Measurements from ENCODE around the gene PPDPF. TPM values are rescaled to one million over a fixed set of nuclear protein-coding genes. Genes with fewer than 3 reads are reported as not detected.

PPDPF gene
- total RNA-seq, 1 donor from 2014 or later = 251 TPM

- no peak overlapping the region for H2AFZ ChIP-seq (ENCODE audit: low read depth, low read length)
- H3K27ac ChIP-seq (ENCODE audit: low read depth, low read length) = no peak overlapping the region
- H3K4me3 ChIP-seq (ENCODE audit: insufficient read depth, low read depth, low read length) = no peak overlapping the region
- no peaks in the 10 kb centered on the region for H3K4me1 ChIP-seq (ENCODE audit: insufficient read depth, low read length)
- no peak overlapping the region for H3K9ac ChIP-seq (ENCODE audit: low read length)
- Mint-ChIP-seq H3K36me3 (ENCODE audit: low read depth, unreplicated experiment) (no peaks in the 10 kb centered on the region), H3K4me3 (ENCODE audit: unreplicated experiment) (no peak overlapping the region), H3K9me3 (ENCODE audit: unreplicated experiment) (peaks cover 18% of the 10 kb centered on the region), H3K4me1 (ENCODE audit: low read depth, unreplicated experiment) (no peaks in the 10 kb centered on the region), H3K27ac (ENCODE audit: unreplicated experiment) (no peak overlapping the region), H3K27me3 (ENCODE audit: low read depth, unreplicated experiment) (peaks cover 27% of the 10 kb centered on the region)
- FAIRE-seq (no peak), DNase-seq (ENCODE audit: low read depth) (no peak)
- H3K4me2 ChIP-seq (ENCODE audit: low read length) = no peak overlapping the region
- H3K9me3 ChIP-seq (ENCODE audit: insufficient read depth, low read depth, low read length) = peaks cover 16% of the 10 kb centered on the region
- no peaks in the 10 kb centered on the region for H3K79me2 ChIP-seq (ENCODE audit: insufficient read depth, low read length)
- no peaks in the 10 kb centered on the region for H3K36me3 ChIP-seq (ENCODE audit: insufficient read depth, low read length)
- H3K27me3 ChIP-seq (ENCODE audit: insufficient read depth, low read length) = peaks cover 12% of the 10 kb centered on the region
- TF ChIP-seq CTCF (IDR thresholded peaks at IDR 0.05; ENCODE audit: insufficient read depth, low read depth, low read length) (no peak), EZH2 (IDR thresholded peaks at IDR 0.05; ENCODE audit: insufficient read depth, low read length) (no peak)
- no peaks in the 10 kb centered on the region for H4K20me1 ChIP-seq (ENCODE audit: insufficient read depth, low read length)
Observed at GRCh38 chr20:63504642-63505041, 15.9 kb upstream of the PPDPF start.

GRCh38 chr20:63505281-63505680, 15.3 kb upstream of the PPDPF start:
- H3K27me3 ChIP-seq (ENCODE audit: insufficient read depth, low read length) = peaks cover 12% of the 10 kb centered on the region
- no peak overlapping the region for H3K4me3 ChIP-seq (ENCODE audit: insufficient read depth, low read depth, low read length)
- no peak for DNase-seq (ENCODE audit: low read depth)
- H3K36me3 ChIP-seq (ENCODE audit: insufficient read depth, low read length) = no peaks in the 10 kb centered on the region
- no peaks in the 10 kb centered on the region for H4K20me1 ChIP-seq (ENCODE audit: insufficient read depth, low read length)
- Mint-ChIP-seq H3K36me3 (ENCODE audit: low read depth, unreplicated experiment) (no peaks in the 10 kb centered on the region), H3K9me3 (ENCODE audit: unreplicated experiment) (peaks cover 18% of the 10 kb centered on the region), H3K27me3 (ENCODE audit: low read depth, unreplicated experiment) (peaks cover 27% of the 10 kb centered on the region), H3K4me1 (ENCODE audit: low read depth, unreplicated experiment) (no peaks in the 10 kb centered on the region), H3K4me3 (ENCODE audit: unreplicated experiment) (no peak overlapping the region), H3K27ac (ENCODE audit: unreplicated experiment) (no peak overlapping the region)
- peaks cover 16% of the 10 kb centered on the region for H3K9me3 ChIP-seq (ENCODE audit: insufficient read depth, low read depth, low read length)
- FAIRE-seq = no peak
- H3K4me1 ChIP-seq (ENCODE audit: insufficient read depth, low read length) = no peaks in the 10 kb centered on the region
- H3K27ac ChIP-seq (ENCODE audit: low read depth, low read length) = no peak overlapping the region
- H3K9ac ChIP-seq (ENCODE audit: low read length) = no peak overlapping the region
- H2AFZ ChIP-seq (ENCODE audit: low read depth, low read length) = no peak overlapping the region
- H3K4me2 ChIP-seq (ENCODE audit: low read length) = no peak overlapping the region
- no peak for TF ChIP-seq EZH2 (IDR thresholded peaks at IDR 0.05; ENCODE audit: insufficient read depth, low read length)
- no peak for TF ChIP-seq CTCF (IDR thresholded peaks at IDR 0.05; ENCODE audit: insufficient read depth, low read depth, low read length)
- H3K79me2 ChIP-seq (ENCODE audit: insufficient read depth, low read length) = no peaks in the 10 kb centered on the region

GRCh38 chr20:63505723-63506122, 14.8 kb upstream of the PPDPF start:
- peaks cover 27% of the 10 kb centered on the region for H3K27me3 Mint-ChIP-seq (ENCODE audit: low read depth, unreplicated experiment)
- H3K4me1 Mint-ChIP-seq (ENCODE audit: low read depth, unreplicated experiment) = no peaks in the 10 kb centered on the region
- no peak overlapping the region for H3K4me3 Mint-ChIP-seq (ENCODE audit: unreplicated experiment)
- peaks cover 21% of the 10 kb centered on the region for H3K9me3 Mint-ChIP-seq (ENCODE audit: unreplicated experiment)
- Histone ChIP-seq H3K9ac (ENCODE audit: low read length) (no peak overlapping the region), H3K4me3 (ENCODE audit: insufficient read depth, low read depth, low read length) (no peak overlapping the region), H3K36me3 (ENCODE audit: insufficient read depth, low read length) (no peaks in the 10 kb centered on the region), H3K27ac (ENCODE audit: low read depth, low read length) (no peak overlapping the region), H4K20me1 (ENCODE audit: insufficient read depth, low read length) (no peaks in the 10 kb centered on the region), H3K4me2 (ENCODE audit: low read length) (no peak overlapping the region), H3K9me3 (ENCODE audit: insufficient read depth, low read depth, low read length) (peaks cover 16% of the 10 kb centered on the region), H3K79me2 (ENCODE audit: insufficient read depth, low read length) (no peaks in the 10 kb centered on the region), H2AFZ (ENCODE audit: low read depth, low read length) (no peak overlapping the region), H3K4me1 (ENCODE audit: insufficient read depth, low read length) (no peaks in the 10 kb centered on the region), H3K27me3 (ENCODE audit: insufficient read depth, low read length) (peaks cover 12% of the 10 kb centered on the region)
- H3K27ac Mint-ChIP-seq (ENCODE audit: unreplicated experiment) = no peak overlapping the region
- FAIRE-seq (no peak), DNase-seq (ENCODE audit: low read depth) (no peak)
- TF ChIP-seq CTCF (IDR thresholded peaks at IDR 0.05; ENCODE audit: insufficient read depth, low read depth, low read length) (no peak), EZH2 (IDR thresholded peaks at IDR 0.05; ENCODE audit: insufficient read depth, low read length) (no peak)
- no peaks in the 10 kb centered on the region for H3K36me3 Mint-ChIP-seq (ENCODE audit: low read depth, unreplicated experiment)

Measured in astrocyte (in vitro differentiated cells and primary cell).